Fibroblast of the aortic adventitia (primary cell): ENCODE measurements around the gene MEN1. TPM values are rescaled to one million over a fixed set of nuclear protein-coding genes. Genes with fewer than 3 reads are reported as not detected.

ENCODE experiments used
- DNase-seq: peaks from one replicate; pipeline ENCODE4 v3.0.0-alpha.2; 2010; ENCODE audit warnings: low read depth
- H3K4me3 ChIP-seq: 2 replicates; pipeline ENCODE4 v1.5.1; 2011; ENCODE audit warnings: low read depth, mild to moderate bottlenecking, control low read depth, low read length, moderate library complexity
- total RNA-seq: library from RNA; depleted of rRNA; stranded (reverse); fragments of >200 nt; gene quantifications from 2 replicates; pipeline ENCODE4 v1.2.3, GENCODE V29; 2012; ENCODE audit warnings: low replicate concordance
- TF ChIP-seq, protein P1 (sequence below): IDR thresholded peaks from 2 replicates; pipeline ENCODE4 v1.5.1; 2011; ENCODE audit warnings: mild to moderate bottlenecking, low read length, control low read depth, inconsistent platforms; ENCODE audit not compliant: insufficient read depth

The MEN1 gene
- total RNA-seq, 1 donor = 15.9 TPM

DNA sequence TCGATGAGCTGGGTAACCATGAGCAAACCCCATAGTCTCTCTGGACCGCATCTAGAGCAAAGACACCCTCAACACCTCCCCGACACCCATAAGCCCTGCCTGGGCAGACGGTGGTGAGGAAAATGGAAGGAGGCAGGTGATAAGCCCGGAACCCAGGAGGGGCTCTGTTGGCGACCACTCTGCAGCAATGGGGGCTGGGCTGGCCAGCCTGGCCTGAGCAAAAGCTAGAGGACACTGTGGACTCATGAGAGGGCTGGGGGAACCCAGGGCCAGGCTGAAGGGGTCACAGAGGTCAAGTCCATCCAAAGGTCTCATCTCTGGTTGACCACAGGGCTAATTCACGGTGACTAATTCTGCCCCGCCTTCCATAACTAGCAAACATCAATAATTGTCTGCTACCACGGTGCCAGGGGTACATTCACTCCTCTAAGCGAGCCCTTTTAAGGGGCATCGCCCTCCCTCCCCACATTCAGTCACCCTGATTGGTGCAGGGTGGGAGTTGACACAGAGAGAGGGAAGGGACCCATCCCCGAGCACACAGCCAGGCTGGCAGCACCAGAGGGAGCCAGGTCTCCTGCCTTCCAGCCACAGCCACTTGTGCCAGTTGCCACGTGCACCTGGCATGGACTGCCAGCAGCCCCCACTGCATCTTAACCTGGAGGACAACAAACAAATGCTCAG, 54.5 kb downstream of the MEN1 start:
- H3K4me3 ChIP-seq = no peak overlapping the region
- TF ChIP-seq, protein P1, sequence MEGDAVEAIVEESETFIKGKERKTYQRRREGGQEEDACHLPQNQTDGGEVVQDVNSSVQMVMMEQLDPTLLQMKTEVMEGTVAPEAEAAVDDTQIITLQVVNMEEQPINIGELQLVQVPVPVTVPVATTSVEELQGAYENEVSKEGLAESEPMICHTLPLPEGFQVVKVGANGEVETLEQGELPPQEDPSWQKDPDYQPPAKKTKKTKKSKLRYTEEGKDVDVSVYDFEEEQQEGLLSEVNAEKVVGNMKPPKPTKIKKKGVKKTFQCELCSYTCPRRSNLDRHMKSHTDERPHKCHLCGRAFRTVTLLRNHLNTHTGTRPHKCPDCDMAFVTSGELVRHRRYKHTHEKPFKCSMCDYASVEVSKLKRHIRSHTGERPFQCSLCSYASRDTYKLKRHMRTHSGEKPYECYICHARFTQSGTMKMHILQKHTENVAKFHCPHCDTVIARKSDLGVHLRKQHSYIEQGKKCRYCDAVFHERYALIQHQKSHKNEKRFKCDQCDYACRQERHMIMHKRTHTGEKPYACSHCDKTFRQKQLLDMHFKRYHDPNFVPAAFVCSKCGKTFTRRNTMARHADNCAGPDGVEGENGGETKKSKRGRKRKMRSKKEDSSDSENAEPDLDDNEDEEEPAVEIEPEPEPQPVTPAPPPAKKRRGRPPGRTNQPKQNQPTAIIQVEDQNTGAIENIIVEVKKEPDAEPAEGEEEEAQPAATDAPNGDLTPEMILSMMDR = no peak
- DNase-seq = no peak

DNA sequence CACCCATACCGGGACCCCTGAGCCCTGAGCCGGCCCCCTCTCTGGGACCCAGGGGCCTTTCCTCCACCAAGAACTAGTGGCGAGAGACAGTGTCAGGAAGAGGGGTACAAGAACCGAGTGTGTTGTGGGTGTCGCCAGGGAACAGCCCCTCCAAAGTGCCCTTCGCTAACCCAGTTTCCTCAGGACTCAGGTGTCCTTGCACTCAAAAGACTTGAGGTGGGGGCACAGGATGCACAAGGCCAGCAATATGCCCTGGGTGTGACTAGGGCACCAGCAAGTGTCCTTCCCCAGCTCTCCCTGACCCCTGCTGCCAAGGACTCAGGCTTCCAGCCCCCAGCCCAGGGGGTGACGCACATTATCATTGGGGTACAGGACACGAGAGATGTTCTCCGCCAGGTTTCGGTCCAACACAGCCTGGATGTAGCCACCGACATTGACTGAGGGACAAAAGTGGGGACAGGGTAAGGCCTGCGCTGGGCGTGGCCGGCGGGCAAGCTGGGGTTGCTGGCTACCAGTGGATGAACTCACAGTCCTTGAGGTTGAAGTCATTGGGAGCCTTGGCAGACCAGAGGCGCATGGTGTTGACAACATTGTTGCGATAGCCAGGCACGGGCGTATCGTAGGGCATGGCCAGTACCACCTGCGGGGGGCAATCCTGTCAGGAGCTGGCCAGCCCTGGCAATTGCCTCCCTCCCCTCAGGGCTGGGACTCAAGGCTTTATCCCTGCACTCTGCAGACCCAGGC, 55.3 kb downstream of the MEN1 start:
- no peak overlapping the region for H3K4me3 ChIP-seq
- TF ChIP-seq, protein P1 = no peak
- no peak for DNase-seq

DNA sequence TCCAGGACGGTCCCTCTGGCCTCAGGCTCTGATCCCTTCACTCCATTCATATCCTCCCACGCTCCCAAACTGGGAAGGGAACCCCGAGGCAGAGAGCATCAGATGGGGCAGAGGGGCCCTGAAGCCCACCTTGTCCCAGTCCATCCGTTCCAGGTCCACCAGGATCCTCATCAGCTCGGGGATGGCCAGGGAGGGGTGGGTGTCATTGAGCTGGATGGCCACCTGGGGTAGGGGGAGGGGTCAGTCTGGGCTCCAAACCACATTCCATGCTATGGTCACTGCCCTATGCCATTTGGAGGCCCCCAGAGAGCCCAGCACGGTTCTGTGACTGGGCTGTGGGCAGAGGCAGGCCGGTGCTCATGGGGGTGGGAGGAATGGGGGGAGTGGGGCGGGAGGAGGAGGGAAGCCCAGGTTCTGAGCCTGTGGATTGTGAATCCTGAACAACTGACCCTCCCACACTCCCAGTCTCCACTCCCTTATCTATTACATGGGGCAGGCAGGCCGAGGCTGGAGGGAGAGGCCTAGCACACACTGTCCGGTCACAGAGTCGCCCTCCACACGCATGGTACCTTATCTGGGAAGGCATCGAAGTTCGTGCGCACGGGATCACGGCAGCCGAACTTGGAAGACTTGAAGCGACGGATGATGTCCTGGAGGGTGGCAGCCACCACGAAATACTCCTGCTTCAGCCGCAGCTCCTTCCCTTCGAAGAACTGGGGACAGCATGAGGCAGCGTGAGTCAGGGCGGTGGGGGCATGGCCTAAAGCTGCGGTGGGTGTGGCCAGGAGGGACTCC, 56.0 kb downstream of the MEN1 start:
- DNase-seq = no peak
- no peak overlapping the region for H3K4me3 ChIP-seq
- TF ChIP-seq, protein P1 = no peak

Other genes with a start within 250 kb of the MEN1 start
- not detected in 2 replicates for gene SLC22A12, start 219.3 kb downstream of the MEN1 start, total RNA-seq
- gene NRXN2, start 87.4 kb downstream of the MEN1 start, total RNA-seq = 3.3 and 3.4 TPM in 2 replicates
- gene RASGRP2, start 66.4 kb downstream of the MEN1 start, total RNA-seq = 0.25 TPM in 1 of 2 replicates, not detected in the other
- gene PYGM, start 50.6 kb downstream of the MEN1 start, total RNA-seq = 0.63 and 1.7 TPM in 2 replicates
- gene SF1, start 32.0 kb downstream of the MEN1 start, total RNA-seq = 150 and 183 TPM in 2 replicates
- gene MAP4K2, start 7.3 kb downstream of the MEN1 start, total RNA-seq = 9.6 and 11.4 TPM in 2 replicates
- gene CDC42BPG, start 34.1 kb upstream of the MEN1 start, total RNA-seq = 0.08 and 0.09 TPM in 2 replicates
- 68.1 and 113 TPM in 2 replicates for gene EHD1, start 68.1 kb upstream of the MEN1 start, total RNA-seq
- 18.2 and 18.8 TPM in 2 replicates for gene ATG2A, start 106.7 kb upstream of the MEN1 start, total RNA-seq
- gene PPP2R5B, start 114.1 kb upstream of the MEN1 start, total RNA-seq = 7.9 and 9.3 TPM in 2 replicates
- gene GPHA2, start 125.3 kb upstream of the MEN1 start, total RNA-seq = not detected in 2 replicates
- gene MAJIN, start 161.6 kb upstream of the MEN1 start, total RNA-seq = not detected in 2 replicates
- 0.25 and 0.45 TPM in 2 replicates for gene BATF2, start 186.4 kb upstream of the MEN1 start, total RNA-seq
- gene ARL2, start 203.6 kb upstream of the MEN1 start, total RNA-seq = 14.9 and 97.9 TPM in 2 replicates
- gene SNX15, start 216.9 kb upstream of the MEN1 start, total RNA-seq = 11.1 and 17.4 TPM in 2 replicates
- gene SAC3D1, start 230.7 kb upstream of the MEN1 start, total RNA-seq = 13.0 and 19.1 TPM in 2 replicates
- 9.7 and 11.5 TPM in 2 replicates for gene NAALADL1, start 248.0 kb upstream of the MEN1 start, total RNA-seq